ENCODE results near the gene PPP2R5E. TPM values are rescaled to one million over a fixed set of nuclear protein-coding genes. Genes with fewer than 3 reads are reported as not detected.
A peak's percentile ranks its signal among the peaks of the same experiment; 100 is the strongest.

The PPP2R5E gene
- total and polyA plus RNA-seq, 4 donors = 6.0 to 13.1 (median 8.4) TPM

- no peak for DNase-seq (ENCODE audit: low spot score)
- no peak overlapping the region for H3K4me3 ChIP-seq (ENCODE audit: low read depth in 1 of 3, low read length in 3 of 3)
- no peak for TF ChIP-seq RAD21 (IDR thresholded peaks at IDR 0.05)
- no peak for TF ChIP-seq ZBTB33 (IDR thresholded peaks at IDR 0.05)
- no peak for TF ChIP-seq RXRA (IDR thresholded peaks at IDR 0.05)
- no peak for TF ChIP-seq CTCF (IDR thresholded peaks at IDR 0.05; ENCODE audit: low read depth, low read length, missing input control)
- no peak for TF ChIP-seq FOXA2 (IDR thresholded peaks at IDR 0.05)
- no peak for TF ChIP-seq SP1 (IDR thresholded peaks at IDR 0.05)
- TF ChIP-seq TAF1 (conservative IDR thresholded peaks at IDR 0.05) = no peak
- TF ChIP-seq ATF3 (IDR thresholded peaks at IDR 0.05) = no peak
- H3K4me1 ChIP-seq (ENCODE audit: control insufficient read depth in 4 of 4, insufficient read depth in 4 of 4, low read length in 3 of 4) = peaks cover 14 to 36% (median 19%) of the 10 kb centered on the region in 4 donors
- H3K36me3 ChIP-seq (ENCODE audit: control insufficient read depth in 4 of 4, insufficient read depth in 3 of 4, low read depth in 1 of 4, low read length in 3 of 4) = no peaks in the 10 kb centered on the region
- no peaks in the 10 kb centered on the region for H3K9me3 ChIP-seq (ENCODE audit: control insufficient read depth in 4 of 4, low read length in 3 of 4)
- no peaks in the 10 kb centered on the region for H3K27me3 ChIP-seq (ENCODE audit: control insufficient read depth in 4 of 4, insufficient read depth in 4 of 4, low read length in 3 of 4)
- 74% methylated on average over 7 of the region's 7 CpGs for WGBS
- H3K9ac ChIP-seq (ENCODE audit: low read depth in 1 of 2, low read length in 2 of 2) = no peak overlapping the region
- H3K27ac ChIP-seq (ENCODE audit: low read depth in 1 of 2, low read length in 2 of 2) = peak overlapping the region; percentile 76 to 87
These were observed 70.0 kb downstream of the PPP2R5E start for GRCh38 chr14:63472986-63473788.

GRCh38 chr14:63470962-63471793, 72.0 kb downstream of the PPP2R5E start:
- H3K4me3 ChIP-seq (ENCODE audit: low read depth in 1 of 3, low read length in 3 of 3) = no peak overlapping the region
- 58% methylated on average over 3 of the region's 3 CpGs for WGBS
- peak overlapping the region; percentile 76 to 87 for H3K27ac ChIP-seq (ENCODE audit: low read depth in 1 of 2, low read length in 2 of 2)
- no peaks in the 10 kb centered on the region for H3K36me3 ChIP-seq (ENCODE audit: control insufficient read depth in 4 of 4, insufficient read depth in 3 of 4, low read depth in 1 of 4, low read length in 3 of 4)
- DNase-seq (ENCODE audit: low spot score) = no peak
- H3K9ac ChIP-seq (ENCODE audit: low read depth in 1 of 2, low read length in 2 of 2) = no peak overlapping the region
- H3K27me3 ChIP-seq (ENCODE audit: control insufficient read depth in 4 of 4, insufficient read depth in 4 of 4, low read length in 3 of 4) = no peaks in the 10 kb centered on the region
- TF ChIP-seq REST (IDR thresholded peaks at IDR 0.05) = peak; percentile 13
- TF ChIP-seq RXRA (IDR thresholded peaks at IDR 0.05) = peak; percentile 50 to 53
- peak; percentile 23 for TF ChIP-seq YY1 (IDR thresholded peaks at IDR 0.05)
- peak in 1 of 2 donors; percentile 4 for TF ChIP-seq RAD21 (IDR thresholded peaks at IDR 0.05)
- TF ChIP-seq JUND (IDR thresholded peaks at IDR 0.05) = peak; percentile 97 to 98
- peak; percentile 13 for TF ChIP-seq MAX (IDR thresholded peaks at IDR 0.05)
- TF ChIP-seq ATF3 (IDR thresholded peaks at IDR 0.05) = peak; percentile 86
- no peak for TF ChIP-seq HNF4G (IDR thresholded peaks at IDR 0.05)
- TF ChIP-seq FOXA2 (IDR thresholded peaks at IDR 0.05) = peak; percentile 92
- peak; percentile 45 to 46 for TF ChIP-seq HNF4A (conservative IDR thresholded peaks at IDR 0.05)
- peak; percentile 76 for TF ChIP-seq FOXA1 (IDR thresholded peaks at IDR 0.05)
- no peak for TF ChIP-seq TAF1 (conservative IDR thresholded peaks at IDR 0.05)
- peak in 1 of 2 donors; percentile 40 for TF ChIP-seq GABPA (IDR thresholded peaks at IDR 0.05 in 1 of 2, conservative IDR thresholded peaks at IDR 0.05 in 1 of 2)
- TF ChIP-seq ZBTB33 (IDR thresholded peaks at IDR 0.05) = no peak
- TF ChIP-seq EGR1 (IDR thresholded peaks at IDR 0.05; ENCODE audit: low read depth in 2 of 2) = no peak
- peak; percentile 58 for TF ChIP-seq SP1 (IDR thresholded peaks at IDR 0.05)
- H3K9me3 ChIP-seq (ENCODE audit: control insufficient read depth in 4 of 4, low read length in 3 of 4) = no peaks in the 10 kb centered on the region
- peaks cover 6 to 25% (median 16%) of the 10 kb centered on the region in 4 donors for H3K4me1 ChIP-seq (ENCODE audit: control insufficient read depth in 4 of 4, insufficient read depth in 4 of 4, low read length in 3 of 4)

Measured in liver (tissue), 9 donors.